Measurements from ENCODE around the gene KIAA1614. TPM values are rescaled to one million over a fixed set of nuclear protein-coding genes. Genes with fewer than 3 reads are reported as not detected.

Gene KIAA1614
- total and polyA plus RNA-seq, 4 donors, result 2.1 to 6.4 (median 4.5) TPM

- TF ChIP-seq CTCF (IDR thresholded peaks at IDR 0.05; ENCODE audit: control extremely low read depth, extremely low read depth), result no peak
- ATAC-seq (ENCODE audit: insufficient read depth, low FRiP score) (no peak), DNase-seq (no peak)
- H3K36me3 ChIP-seq (ENCODE audit: control insufficient read depth in 4 of 4, insufficient read depth in 4 of 4, low read length in 4 of 4), result peaks cover 0 to 8% (median 7%) of the 10 kb centered on the region in 4 donors
- no peak overlapping the region for H3K9ac ChIP-seq (ENCODE audit: insufficient read depth in 1 of 2, low read length in 2 of 2)
- no peaks in the 10 kb centered on the region for H3K27me3 ChIP-seq (ENCODE audit: control insufficient read depth in 3 of 3, insufficient read depth in 3 of 3, low read length in 2 of 3)
- H3K9me3 ChIP-seq (ENCODE audit: control insufficient read depth in 4 of 4, insufficient read depth in 3 of 4, low read length in 3 of 4), result no peaks in the 10 kb centered on the region
- no peaks in the 10 kb centered on the region for H3K4me1 ChIP-seq (ENCODE audit: control insufficient read depth in 5 of 5, insufficient read depth in 5 of 5, low read length in 5 of 5)
- no peak overlapping the region for H3K27ac ChIP-seq (ENCODE audit: low read depth in 1 of 2, low read length in 1 of 2)
- no peak overlapping the region for H3K4me3 ChIP-seq
- WGBS, 2 donors, result 89 to 91% methylated on average over 4 of the region's 4 CpGs
Measured at GRCh38 chr1:180961622-180962021, 48.9 kb downstream of the KIAA1614 start.

GRCh38 chr1:180962178-180962577 is 49.5 kb downstream of the KIAA1614 start:
- Histone ChIP-seq H3K27me3 (ENCODE audit: control insufficient read depth in 3 of 3, insufficient read depth in 3 of 3, low read length in 2 of 3) (no peaks in the 10 kb centered on the region), H3K27ac (ENCODE audit: low read depth in 1 of 2, low read length in 1 of 2) (no peak overlapping the region), H3K4me1 (ENCODE audit: control insufficient read depth in 5 of 5, insufficient read depth in 5 of 5, low read length in 5 of 5) (no peaks in the 10 kb centered on the region), H3K36me3 (ENCODE audit: control insufficient read depth in 4 of 4, insufficient read depth in 4 of 4, low read length in 4 of 4) (peaks cover 0 to 11% (median 6%) of the 10 kb centered on the region in 4 donors), H3K9ac (ENCODE audit: insufficient read depth in 1 of 2, low read length in 2 of 2) (no peak overlapping the region), H3K9me3 (ENCODE audit: control insufficient read depth in 4 of 4, insufficient read depth in 3 of 4, low read length in 3 of 4) (no peaks in the 10 kb centered on the region), H3K4me3 (no peak overlapping the region)
- TF ChIP-seq CTCF (IDR thresholded peaks at IDR 0.05; ENCODE audit: control extremely low read depth, extremely low read depth), result no peak
- WGBS, 2 donors, result 87 to 93% methylated on average over 4 of the region's 4 CpGs
- no peak for ATAC-seq (ENCODE audit: insufficient read depth, low FRiP score)
- DNase-seq, result no peak

- Histone ChIP-seq H3K27me3 (ENCODE audit: control insufficient read depth in 3 of 3, insufficient read depth in 3 of 3, low read length in 2 of 3) (no peaks in the 10 kb centered on the region), H3K27ac (ENCODE audit: low read depth in 1 of 2, low read length in 1 of 2) (no peak overlapping the region), H3K9ac (ENCODE audit: insufficient read depth in 1 of 2, low read length in 2 of 2) (no peak overlapping the region), H3K4me1 (ENCODE audit: control insufficient read depth in 5 of 5, insufficient read depth in 5 of 5, low read length in 5 of 5) (no peaks in the 10 kb centered on the region), H3K9me3 (ENCODE audit: control insufficient read depth in 4 of 4, insufficient read depth in 3 of 4, low read length in 3 of 4) (no peaks in the 10 kb centered on the region), H3K4me3 (no peak overlapping the region), H3K36me3 (ENCODE audit: control insufficient read depth in 4 of 4, insufficient read depth in 4 of 4, low read length in 4 of 4) (peaks cover 0 to 10% (median 6%) of the 10 kb centered on the region in 4 donors)
- WGBS, 2 donors, result 89 to 91% methylated on average over 10 of the region's 10 CpGs
- ATAC-seq (ENCODE audit: insufficient read depth, low FRiP score) (no peak), DNase-seq (no peak)
- TF ChIP-seq CTCF (IDR thresholded peaks at IDR 0.05; ENCODE audit: control extremely low read depth, extremely low read depth), result no peak
Measured at GRCh38 chr1:180964056-180964455, 51.4 kb downstream of the KIAA1614 start.

- H3K4me1 ChIP-seq (ENCODE audit: control insufficient read depth in 5 of 5, insufficient read depth in 5 of 5, low read length in 5 of 5), result no peaks in the 10 kb centered on the region
- H3K9ac ChIP-seq (ENCODE audit: insufficient read depth in 1 of 2, low read length in 2 of 2), result no peak overlapping the region
- no peak for TF ChIP-seq CTCF (IDR thresholded peaks at IDR 0.05; ENCODE audit: control extremely low read depth, extremely low read depth)
- no peak overlapping the region for H3K4me3 ChIP-seq
- ATAC-seq (ENCODE audit: insufficient read depth, low FRiP score), result no peak
- no peak overlapping the region for H3K27ac ChIP-seq (ENCODE audit: low read depth in 1 of 2, low read length in 1 of 2)
- DNase-seq, result no peak
- peaks cover 0 to 11% (median 6%) of the 10 kb centered on the region in 4 donors for H3K36me3 ChIP-seq (ENCODE audit: control insufficient read depth in 4 of 4, insufficient read depth in 4 of 4, low read length in 4 of 4)
- H3K27me3 ChIP-seq (ENCODE audit: control insufficient read depth in 3 of 3, insufficient read depth in 3 of 3, low read length in 2 of 3), result no peaks in the 10 kb centered on the region
- H3K9me3 ChIP-seq (ENCODE audit: control insufficient read depth in 4 of 4, insufficient read depth in 3 of 4, low read length in 3 of 4), result no peaks in the 10 kb centered on the region
- 91 to 93% methylated on average over 6 of the region's 6 CpGs for WGBS, 2 donors
Measured at GRCh38 chr1:180964595-180964994, 51.9 kb downstream of the KIAA1614 start.
